HCT116 (cell line): ENCODE measurements around the gene DHX34. TPM values are rescaled to one million over a fixed set of nuclear protein-coding genes. Genes with fewer than 3 reads are reported as not detected.

Source experiments
- ATAC-seq: fragments of 200-7000 bp; cut with Tn5 transposase; 2 replicates; pipeline ENCODE4 v1.9.1; 2020; ENCODE audit warnings: mild to moderate bottlenecking, moderate library complexity
- BruUV-seq: library from RNA; stranded (reverse); fragments of 400-500 nt; replicated peaks from 2 replicates; lab custom pipeline; 2021; lab: Mats Ljungman, UMichigan
- CTCF ChIA-PET: fragments of 300-600 bp; sonication (Branson Sonifier 250); formaldehyde crosslinking; loops from one replicate; lab custom pipeline; 2021; ENCODE audit warnings: antibody characterized with exemption; lab: Charles Lee
- POLR2A ChIA-PET: fragments of 300-600, 350-600 bp; sonication (Branson Sonifier 250); formaldehyde crosslinking; loops from one replicate; lab custom pipeline; 2021; ENCODE audit warnings: antibody characterized with exemption; lab: Charles Lee
- RAD21 ChIA-PET, 2 experiments: fragments of 300-600 bp; sonication (Branson Sonifier 250); formaldehyde crosslinking; loops; one replicate each; lab custom pipeline; 2023; ENCODE audit warnings: low total read pairs in 2 of 2; ENCODE audit not compliant: uncharacterized antibody in 2 of 2, unreplicated experiment in 2 of 2, low non-redundant PET in 1 of 2; lab: Charles Lee
- DNase-seq: peaks from one replicate; pipeline ENCODE4 v3.0.0-alpha.2; 2010; ENCODE audit warnings: low read depth, low spot score
- H2AFZ ChIP-seq: fragments of 200-600 bp; shearing (Covaris generic), sonication (generic); 2 replicates; pipeline ENCODE4 v1.6.1; 2017; ENCODE audit warnings: low read depth, mixed run types, mixed read lengths, antibody characterized with exemption, low read length; ENCODE audit not compliant: poor library complexity, severe bottlenecking
- H3K27ac ChIP-seq: 2 replicates; pipeline ENCODE4 v1.5.1; 2012; ENCODE audit warnings: low read depth, low read length
- H3K27me3 ChIP-seq: fragments of 200-600 bp; sonication (generic); 2 replicates; pipeline ENCODE4 v1.6.1; 2016; ENCODE audit warnings: mixed run types, low read length, mixed read lengths; ENCODE audit not compliant: insufficient read depth
- H3K36me3 ChIP-seq, 2 experiments: fragments of 200-500 bp in 1 of 2; fragments of 200-600 bp in 1 of 2; sonication (Bioruptor generic) in 1 of 2; sonication (generic) in 1 of 2; 2 replicates each; pipeline versions ENCODE4 v1.5.1 to v1.6.1; 2014 to 2016; ENCODE audit warnings: low read length in 2 of 2, inconsistent platforms in 1 of 2, mixed read lengths in 1 of 2, mixed run types in 1 of 2; ENCODE audit not compliant: insufficient read depth in 2 of 2, control insufficient read depth in 1 of 2
- H3K4me1 ChIP-seq, 2 experiments: fragments of 200-600 bp in 1 of 2; sonication (generic) in 1 of 2; 2 replicates each; pipeline versions ENCODE4 v1.5.1 to v1.6.1; 2012 to 2017; ENCODE audit warnings: low read length in 2 of 2, inconsistent platforms in 1 of 2, mild to moderate bottlenecking in 1 of 2, mixed read lengths in 1 of 2, mixed run types in 1 of 2, moderate library complexity in 1 of 2; ENCODE audit not compliant: insufficient read depth in 2 of 2, control insufficient read depth in 1 of 2
- H3K4me2 ChIP-seq: fragments of 200-600 bp; sonication (generic); 2 replicates; pipeline ENCODE4 v1.6.1; 2017; ENCODE audit warnings: mixed run types, low read length, mixed read lengths
- H3K4me3 ChIP-seq, 2 experiments: fragments of 200-600 bp in 1 of 2; sonication (generic) in 1 of 2; replicated peaks in 1 of 2; 2 replicates each; pipeline ENCODE4 v1.5.1; 2011 to 2016; ENCODE audit warnings: low read length in 2 of 2, control low read depth in 1 of 2, low read depth in 1 of 2, mild to moderate bottlenecking in 1 of 2, mixed read lengths in 1 of 2, mixed run types in 1 of 2
- H3K79me2 ChIP-seq: fragments of 200-600 bp; sonication (generic); 2 replicates; pipeline ENCODE4 v1.6.1; 2017; ENCODE audit warnings: mild to moderate bottlenecking, mixed run types, low read length, moderate library complexity, mixed read lengths; ENCODE audit not compliant: insufficient read depth
- H3K9ac ChIP-seq: fragments of 200-600 bp; sonication (generic); 2 replicates; pipeline ENCODE4 v1.6.1; 2016; ENCODE audit warnings: low read length, mixed read lengths
- H3K9me2 ChIP-seq: fragments of 200-600 bp; sonication (generic), shearing (Covaris generic); 2 replicates; pipeline ENCODE4 v1.6.1; 2017; ENCODE audit warnings: mixed run types, mild to moderate bottlenecking, moderate library complexity; ENCODE audit not compliant: insufficient read depth
- H3K9me3 ChIP-seq, 2 experiments: fragments of 200-500 bp in 1 of 2; fragments of 200-600 bp in 1 of 2; sonication (Bioruptor generic) in 1 of 2; sonication (generic) in 1 of 2; 2 replicates each; pipeline ENCODE4 v1.6.1; 2014 to 2017; ENCODE audit warnings: low read length in 2 of 2, mixed read lengths in 2 of 2, inconsistent platforms in 1 of 2, low read depth in 1 of 2, mild to moderate bottlenecking in 1 of 2, mixed run types in 1 of 2, moderate library complexity in 1 of 2; ENCODE audit not compliant: control insufficient read depth in 1 of 2, insufficient read depth in 1 of 2
- H4K20me1 ChIP-seq: fragments of 200-600 bp; sonication (generic), shearing (Covaris generic); 2 replicates; pipeline ENCODE4 v1.6.1; 2017; ENCODE audit warnings: mixed run types, mild to moderate bottlenecking, moderate library complexity; ENCODE audit not compliant: insufficient read depth
- ATF3 ChIP-seq: IDR thresholded peaks from 2 replicates; pipeline ENCODE4 v1.6.1; 2012
- CEBPB ChIP-seq: IDR thresholded peaks from 2 replicates; pipeline ENCODE4 v1.6.1; 2012; ENCODE audit warnings: low read depth
- EZH2 ChIP-seq: fragments of 200-600 bp; sonication (generic); IDR thresholded peaks from 2 replicates; pipeline ENCODE4 v1.6.1; 2017; ENCODE audit warnings: antibody characterized with exemption, mixed run types
- EZH2phosphoT487 ChIP-seq: fragments of 200-600 bp; IDR thresholded peaks from 2 replicates; pipeline ENCODE4 v1.6.1; 2018; ENCODE audit warnings: antibody characterized with exemption, borderline replicate concordance
- JUND ChIP-seq: IDR thresholded peaks from 2 replicates; pipeline ENCODE4 v1.6.1; 2012
- POLR2A ChIP-seq: IDR thresholded peaks from 2 replicates; pipeline ENCODE4 v1.7.0; 2011; ENCODE audit warnings: borderline replicate concordance; ENCODE audit not compliant: insufficient read depth, insufficient read length; ENCODE audit errors: extremely low read depth
- POLR2AphosphoS5 ChIP-seq: IDR thresholded peaks from 2 replicates; pipeline ENCODE4 v1.6.1; 2011; ENCODE audit warnings: mild to moderate bottlenecking, low read depth, low read length, moderate library complexity
- RAD21 ChIP-seq: IDR thresholded peaks from 2 replicates; pipeline ENCODE4 v1.6.1; 2012; ENCODE audit warnings: low read depth, mild to moderate bottlenecking
- SIN3A ChIP-seq: IDR thresholded peaks from 2 replicates; pipeline ENCODE4 v1.6.1; 2012; ENCODE audit warnings: low read depth
- SP1 ChIP-seq: IDR thresholded peaks from 2 replicates; pipeline ENCODE4 v1.6.1; 2012; ENCODE audit warnings: low read depth
- SRF ChIP-seq: IDR thresholded peaks from 2 replicates; pipeline ENCODE4 v1.6.1; 2012; ENCODE audit warnings: low read depth
- TCF7L2 ChIP-seq: IDR thresholded peaks from 2 replicates; pipeline ENCODE4 v1.7.0; 2011; ENCODE audit warnings: borderline replicate concordance, inconsistent platforms; ENCODE audit not compliant: insufficient read depth, insufficient read length; ENCODE audit errors: extremely low read depth
- YY1 ChIP-seq: IDR thresholded peaks from 2 replicates; pipeline ENCODE4 v1.6.1; 2011; ENCODE audit warnings: low read length, low read depth, moderate library complexity, mild to moderate bottlenecking; ENCODE audit not compliant: insufficient replicate concordance; ENCODE audit errors: extremely low read depth
- ZFX ChIP-seq: fragments of 450-650 bp; IDR thresholded peaks from 2 replicates; pipeline ENCODE4 v1.6.1; 2017
- ZNF274 ChIP-seq: fragments of 200-500 bp; sonication (Bioruptor generic); IDR thresholded peaks from 2 replicates; pipeline ENCODE4 v1.6.1; 2014; ENCODE audit warnings: mild to moderate bottlenecking, low read depth, low read length, inconsistent platforms
- intact Hi-C: fragments of 100-400 bp; cut with micrococcal nuclease; formaldehyde crosslinking; loops from 2 replicates; pipeline ENCODE4 v1.10.0; 2022
- total RNA-seq: library from RNA; stranded (reverse); gene quantifications from one replicate; pipeline ENCODE4 v1.2.1, GENCODE V29; 2021; ENCODE audit not compliant: unreplicated experiment
- TF ChIP-seq, protein P1 (sequence below): IDR thresholded peaks from 2 replicates; pipeline ENCODE4 v1.6.1; 2011; ENCODE audit warnings: mild to moderate bottlenecking, low read length, moderate library complexity; ENCODE audit not compliant: insufficient replicate concordance; ENCODE audit errors: extremely low read depth
- TF ChIP-seq, protein P2 (sequence below): IDR thresholded peaks from 2 replicates; pipeline ENCODE4 v1.6.1; 2012
- TF ChIP-seq, protein P3 (sequence below): IDR thresholded peaks from 2 replicates; pipeline ENCODE4 v1.6.1; 2012; ENCODE audit warnings: low read depth

DHX34 gene
- total RNA-seq, 1 experiment from 2014 or later: 30.5 TPM

DNA sequence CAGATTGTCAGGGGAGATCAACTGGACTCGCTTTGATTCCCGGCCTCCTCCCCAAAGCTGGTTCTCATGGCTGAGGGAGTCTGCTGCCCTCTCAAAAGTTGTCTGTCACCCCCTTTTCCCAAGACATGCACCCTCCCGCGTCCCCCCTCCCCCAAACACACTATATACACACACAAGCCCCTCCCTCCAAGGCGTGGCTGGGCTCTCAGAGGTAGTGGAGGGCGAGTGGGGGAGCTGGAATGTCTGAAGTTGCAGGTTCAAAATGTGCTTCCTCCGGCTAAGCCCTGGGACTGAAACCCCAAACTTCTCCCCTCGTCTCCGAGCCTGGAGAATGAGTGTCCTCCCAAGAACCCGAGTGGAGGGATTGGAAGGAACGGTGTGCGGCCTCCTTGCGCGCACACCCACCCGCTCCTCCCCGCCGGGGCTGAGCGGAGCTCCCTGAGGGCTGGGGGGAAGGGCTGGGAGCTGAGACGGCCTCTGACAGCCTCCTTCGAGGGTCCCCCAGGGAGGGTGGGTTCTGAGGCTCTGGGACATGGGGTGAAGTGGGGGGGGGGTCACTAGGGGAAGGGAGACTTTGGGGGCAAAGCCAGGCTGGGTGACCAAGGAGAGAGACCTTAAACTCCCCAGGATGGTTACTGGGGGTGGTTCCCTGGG, 80.2 kb downstream of the DHX34 start:
- ATAC-seq: no peak
- peak overlapping the region; percentile 68 for H3K4me2 ChIP-seq
- CTCF ChIA-PET: interaction anchor here (1.1 to 2.2 kb wide), 9 partner anchors 7 to 350 kb away, joined by 3 to 57 read pairs (median 11); partner anchors contain the start of gene DHX34

More for the DNA sequence above, 80.2 kb downstream of the DHX34 start:
- ChIA-PET RAD21 (interaction anchor here in 1 of 2 experiments (1.3 kb wide), 1 partner anchor 8 kb away, joined by 7 read pairs; no protein-coding TSS in a partner anchor), POLR2A (interaction anchor here (1.2 to 1.7 kb wide), 3 partner anchors 18 to 283 kb away, joined by 4 to 11 read pairs (median 5); partner anchors contain the start of gene EHD2)
- no peak for DNase-seq
- no peak overlapping the region for H3K9ac ChIP-seq
- no peaks in the 10 kb centered on the region for H3K9me3 ChIP-seq
- H3K27me3 ChIP-seq: no peaks in the 10 kb centered on the region
- H4K20me1 ChIP-seq: no peaks in the 10 kb centered on the region
- no peaks in the 10 kb centered on the region for H3K79me2 ChIP-seq
- intact Hi-C loops: loop anchor here (5.0 kb wide), 2 partner anchors 147 to 282 kb away; no protein-coding TSS in a partner anchor
- no peaks in the 10 kb centered on the region for H3K36me3 ChIP-seq
- TF ChIP-seq, protein P1, sequence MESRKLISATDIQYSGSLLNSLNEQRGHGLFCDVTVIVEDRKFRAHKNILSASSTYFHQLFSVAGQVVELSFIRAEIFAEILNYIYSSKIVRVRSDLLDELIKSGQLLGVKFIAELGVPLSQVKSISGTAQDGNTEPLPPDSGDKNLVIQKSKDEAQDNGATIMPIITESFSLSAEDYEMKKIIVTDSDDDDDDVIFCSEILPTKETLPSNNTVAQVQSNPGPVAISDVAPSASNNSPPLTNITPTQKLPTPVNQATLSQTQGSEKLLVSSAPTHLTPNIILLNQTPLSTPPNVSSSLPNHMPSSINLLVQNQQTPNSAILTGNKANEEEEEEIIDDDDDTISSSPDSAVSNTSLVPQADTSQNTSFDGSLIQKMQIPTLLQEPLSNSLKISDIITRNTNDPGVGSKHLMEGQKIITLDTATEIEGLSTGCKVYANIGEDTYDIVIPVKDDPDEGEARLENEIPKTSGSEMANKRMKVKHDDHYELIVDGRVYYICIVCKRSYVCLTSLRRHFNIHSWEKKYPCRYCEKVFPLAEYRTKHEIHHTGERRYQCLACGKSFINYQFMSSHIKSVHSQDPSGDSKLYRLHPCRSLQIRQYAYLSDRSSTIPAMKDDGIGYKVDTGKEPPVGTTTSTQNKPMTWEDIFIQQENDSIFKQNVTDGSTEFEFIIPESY: no peak
- TF ChIP-seq ZNF274 (no peak), POLR2AphosphoS5 (no peak), YY1 (no peak), POLR2A (no peak), SP1 (no peak), EZH2phosphoT487 (no peak), TCF7L2 (no peak), EZH2 (no peak), ZFX (no peak), SRF (no peak), ATF3 (no peak), CEBPB (no peak), JUND (no peak), SIN3A (no peak), RAD21 (no peak)
- TF ChIP-seq, protein P2, sequence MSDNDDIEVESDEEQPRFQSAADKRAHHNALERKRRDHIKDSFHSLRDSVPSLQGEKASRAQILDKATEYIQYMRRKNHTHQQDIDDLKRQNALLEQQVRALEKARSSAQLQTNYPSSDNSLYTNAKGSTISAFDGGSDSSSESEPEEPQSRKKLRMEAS: no peak
- TF ChIP-seq, protein P3, sequence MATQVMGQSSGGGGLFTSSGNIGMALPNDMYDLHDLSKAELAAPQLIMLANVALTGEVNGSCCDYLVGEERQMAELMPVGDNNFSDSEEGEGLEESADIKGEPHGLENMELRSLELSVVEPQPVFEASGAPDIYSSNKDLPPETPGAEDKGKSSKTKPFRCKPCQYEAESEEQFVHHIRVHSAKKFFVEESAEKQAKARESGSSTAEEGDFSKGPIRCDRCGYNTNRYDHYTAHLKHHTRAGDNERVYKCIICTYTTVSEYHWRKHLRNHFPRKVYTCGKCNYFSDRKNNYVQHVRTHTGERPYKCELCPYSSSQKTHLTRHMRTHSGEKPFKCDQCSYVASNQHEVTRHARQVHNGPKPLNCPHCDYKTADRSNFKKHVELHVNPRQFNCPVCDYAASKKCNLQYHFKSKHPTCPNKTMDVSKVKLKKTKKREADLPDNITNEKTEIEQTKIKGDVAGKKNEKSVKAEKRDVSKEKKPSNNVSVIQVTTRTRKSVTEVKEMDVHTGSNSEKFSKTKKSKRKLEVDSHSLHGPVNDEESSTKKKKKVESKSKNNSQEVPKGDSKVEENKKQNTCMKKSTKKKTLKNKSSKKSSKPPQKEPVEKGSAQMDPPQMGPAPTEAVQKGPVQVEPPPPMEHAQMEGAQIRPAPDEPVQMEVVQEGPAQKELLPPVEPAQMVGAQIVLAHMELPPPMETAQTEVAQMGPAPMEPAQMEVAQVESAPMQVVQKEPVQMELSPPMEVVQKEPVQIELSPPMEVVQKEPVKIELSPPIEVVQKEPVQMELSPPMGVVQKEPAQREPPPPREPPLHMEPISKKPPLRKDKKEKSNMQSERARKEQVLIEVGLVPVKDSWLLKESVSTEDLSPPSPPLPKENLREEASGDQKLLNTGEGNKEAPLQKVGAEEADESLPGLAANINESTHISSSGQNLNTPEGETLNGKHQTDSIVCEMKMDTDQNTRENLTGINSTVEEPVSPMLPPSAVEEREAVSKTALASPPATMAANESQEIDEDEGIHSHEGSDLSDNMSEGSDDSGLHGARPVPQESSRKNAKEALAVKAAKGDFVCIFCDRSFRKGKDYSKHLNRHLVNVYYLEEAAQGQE: no peak
- H3K9me2 ChIP-seq: no peaks in the 10 kb centered on the region
- no TSS peak for BruUV-seq
- peaks cover 29 to 46% of the 10 kb centered on the region in 2 experiments for H3K4me1 ChIP-seq
- H3K27ac ChIP-seq: no peak overlapping the region; the same call in 1 of the 2 replicates
- 0 out of 4 replicates have a peak overlapping the region, but pooled peaks of 1 of the 2 experiments have one; percentile 55 for H3K4me3 ChIP-seq
- no peak overlapping the region for H2AFZ ChIP-seq
